ENCODE measurements around the gene IFI27.

Gene IFI27

GRCh38 chr14:94165744-94166143 is 55.2 kb downstream of the IFI27 start:
- Mint-ChIP-seq H3K4me3 (no peak overlapping the region), H3K27ac (no peak overlapping the region), H3K36me3 (ENCODE audit: low read depth) (no peaks in the 10 kb centered on the region), H3K4me1 (peaks cover 31% of the 10 kb centered on the region), H3K27me3 (no peaks in the 10 kb centered on the region), H3K9me3 (no peaks in the 10 kb centered on the region)
- no peak for ATAC-seq
- no peak for DNase-seq
